Subcutaneous adipose tissue (tissue), 4 donors: ENCODE results near the gene TSHR. TPM values are rescaled to one million over a fixed set of nuclear protein-coding genes. Genes with fewer than 3 reads are reported as not detected.

Experiments used
- total RNA-seq, 4 donors: library from RNA; depleted of rRNA; stranded (reverse); fragments of >200 nt; gene quantifications; one replicate each; pipeline ENCODE4 v1.1.0, GENCODE V29; 2016
- TF ChIP-seq, protein P1 (sequence below): fragments of 450-650 bp; IDR thresholded peaks from one replicate; pipeline ENCODE4 v1.5.1; 2016; ENCODE audit warnings: low read depth, mild to moderate bottlenecking, control low read depth, antibody characterized with exemption, moderate library complexity

Gene TSHR
- total RNA-seq, 4 donors from 2014 or later = 0.34 to 1.7 TPM; not detected in 2

DNA sequence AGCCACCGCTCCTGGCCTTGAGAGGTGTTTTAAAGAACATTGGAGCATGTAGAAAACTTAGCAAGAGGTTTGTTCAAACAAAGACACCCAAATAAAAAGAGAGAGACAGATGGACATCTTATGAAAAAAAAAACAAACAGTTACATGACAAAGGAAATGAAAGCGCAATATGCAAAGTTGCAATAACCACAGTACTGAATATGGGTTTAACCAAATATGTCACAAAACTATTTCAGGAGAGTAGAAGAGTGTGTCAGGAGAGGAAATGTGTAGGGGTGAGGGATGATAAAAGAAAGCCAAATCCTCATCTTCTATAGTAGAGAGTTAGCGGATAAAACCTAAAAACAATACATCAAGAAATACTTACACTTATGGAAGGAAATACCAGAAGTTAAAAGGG, 166.9 kb downstream of the TSHR start:
- TF ChIP-seq, protein P1, sequence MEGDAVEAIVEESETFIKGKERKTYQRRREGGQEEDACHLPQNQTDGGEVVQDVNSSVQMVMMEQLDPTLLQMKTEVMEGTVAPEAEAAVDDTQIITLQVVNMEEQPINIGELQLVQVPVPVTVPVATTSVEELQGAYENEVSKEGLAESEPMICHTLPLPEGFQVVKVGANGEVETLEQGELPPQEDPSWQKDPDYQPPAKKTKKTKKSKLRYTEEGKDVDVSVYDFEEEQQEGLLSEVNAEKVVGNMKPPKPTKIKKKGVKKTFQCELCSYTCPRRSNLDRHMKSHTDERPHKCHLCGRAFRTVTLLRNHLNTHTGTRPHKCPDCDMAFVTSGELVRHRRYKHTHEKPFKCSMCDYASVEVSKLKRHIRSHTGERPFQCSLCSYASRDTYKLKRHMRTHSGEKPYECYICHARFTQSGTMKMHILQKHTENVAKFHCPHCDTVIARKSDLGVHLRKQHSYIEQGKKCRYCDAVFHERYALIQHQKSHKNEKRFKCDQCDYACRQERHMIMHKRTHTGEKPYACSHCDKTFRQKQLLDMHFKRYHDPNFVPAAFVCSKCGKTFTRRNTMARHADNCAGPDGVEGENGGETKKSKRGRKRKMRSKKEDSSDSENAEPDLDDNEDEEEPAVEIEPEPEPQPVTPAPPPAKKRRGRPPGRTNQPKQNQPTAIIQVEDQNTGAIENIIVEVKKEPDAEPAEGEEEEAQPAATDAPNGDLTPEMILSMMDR = no peak

DNA sequence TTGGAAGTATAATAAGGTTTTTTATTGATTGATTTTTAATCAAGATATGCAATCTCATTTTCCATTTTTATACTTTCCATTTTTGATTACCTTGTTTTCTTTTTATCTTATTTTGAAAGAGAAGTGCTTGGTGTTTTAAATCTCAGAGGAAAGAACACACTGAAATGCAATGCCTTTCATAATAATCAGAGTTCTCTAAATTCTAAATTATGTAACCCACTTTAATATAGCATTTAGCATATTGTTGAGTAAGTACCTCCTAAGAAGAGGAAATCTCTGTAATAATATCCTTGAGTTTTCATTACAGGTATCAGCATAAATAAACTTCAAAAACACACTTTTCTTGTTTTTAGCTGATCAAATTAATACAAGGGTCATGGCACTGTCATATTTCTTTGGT, 168.4 kb downstream of the TSHR start:
- TF ChIP-seq, protein P1 = no peak

DNA sequence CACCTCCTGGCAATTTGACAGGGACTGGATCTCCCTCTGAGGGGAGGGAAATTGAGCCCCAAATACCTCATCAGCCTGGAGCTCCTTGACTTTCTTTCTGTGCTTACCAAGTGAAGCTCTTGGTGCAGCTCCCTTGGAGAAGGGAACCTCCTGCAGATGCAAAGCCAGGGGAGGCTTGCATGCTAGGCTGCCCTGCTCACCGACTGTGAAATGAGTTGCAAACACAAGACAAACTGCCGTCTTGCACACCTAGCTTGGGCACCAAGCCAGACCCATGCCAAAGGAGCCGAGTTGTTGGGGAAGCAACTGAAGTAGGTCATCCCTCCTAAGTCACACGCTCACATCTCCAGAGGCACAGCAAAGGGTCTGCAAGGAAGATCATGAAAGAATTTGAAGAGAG, 170.1 kb downstream of the TSHR start:
- TF ChIP-seq, protein P1 = no peak

DNA sequence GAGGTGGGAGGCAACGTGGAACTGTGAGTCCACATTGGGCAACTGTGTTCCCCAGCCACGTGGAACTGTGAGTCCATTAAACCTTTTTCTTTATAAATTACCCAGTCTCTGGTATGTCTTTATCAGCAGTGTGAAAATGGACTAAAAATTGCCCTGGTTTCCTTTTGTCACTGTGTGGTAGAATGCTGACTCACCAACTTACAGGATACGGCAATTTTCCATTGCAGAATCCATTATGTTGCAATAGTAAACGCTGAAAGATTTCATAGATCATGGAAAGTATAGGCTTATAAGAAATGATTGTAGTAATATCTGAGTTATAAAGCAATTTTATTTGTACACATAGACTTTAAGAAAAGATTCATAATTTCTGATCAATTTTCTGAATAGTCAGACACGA, 172.4 kb downstream of the TSHR start:
- TF ChIP-seq, protein P1 = no peak

DNA sequence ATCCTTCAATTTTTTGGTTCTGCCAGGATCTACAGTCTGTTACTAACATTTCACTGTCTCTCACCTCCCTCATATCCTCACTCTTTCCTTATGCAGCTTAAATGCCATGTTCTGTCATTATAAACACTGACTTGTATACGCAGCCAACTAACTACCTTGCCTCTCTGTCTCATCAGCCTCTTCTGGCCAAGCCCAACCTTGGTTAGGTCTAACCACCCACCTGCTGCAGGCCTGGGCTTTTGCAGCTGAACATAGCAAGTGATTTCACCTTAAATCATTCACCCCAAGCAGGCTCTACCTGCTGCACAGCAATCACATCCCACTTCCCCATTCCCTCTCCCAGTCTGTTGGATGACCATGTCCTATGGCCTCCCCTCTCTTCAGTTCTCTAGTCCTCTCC, 173.8 kb downstream of the TSHR start:
- TF ChIP-seq, protein P1 = no peak

DNA sequence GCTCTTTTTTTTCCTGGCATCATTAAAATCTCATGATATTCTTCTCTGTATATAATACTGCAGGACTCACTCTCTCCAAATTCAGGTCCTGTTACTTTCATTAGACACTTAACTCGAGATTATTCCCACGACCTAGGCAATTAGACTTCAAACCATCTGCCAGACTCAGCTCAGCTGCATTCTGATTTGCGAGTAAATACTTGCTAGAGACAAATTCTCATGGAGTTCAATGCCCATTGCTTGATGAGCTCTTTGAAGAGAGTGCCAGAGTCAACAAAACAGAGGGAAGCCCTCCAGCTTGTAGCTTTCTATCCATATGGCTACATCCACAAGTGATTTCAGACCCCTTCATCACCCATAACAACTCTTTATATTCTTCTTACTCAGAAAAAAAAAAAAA, 177.0 kb downstream of the TSHR start:
- TF ChIP-seq, protein P1 = no peak

DNA sequence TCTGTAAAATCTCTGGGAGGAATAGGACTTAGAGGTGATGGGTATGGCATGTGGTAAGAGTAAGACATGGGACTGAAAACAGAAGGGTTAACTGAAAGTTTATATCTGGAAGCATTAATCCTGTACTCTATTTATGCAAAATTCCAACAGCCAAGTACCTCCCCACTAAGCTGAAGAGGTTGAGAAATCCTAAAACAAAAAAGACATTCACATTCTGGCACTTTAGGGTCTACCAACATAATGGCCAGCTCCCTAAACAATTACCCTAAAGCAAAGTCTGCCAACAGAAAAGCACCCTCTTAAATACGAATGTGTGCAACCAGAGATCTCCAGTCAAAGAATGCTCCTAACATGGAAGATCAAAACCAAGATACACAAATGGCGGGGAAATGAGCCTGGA, 178.0 kb downstream of the TSHR start:
- TF ChIP-seq, protein P1 = no peak
